GM12878 (cell line): Measurements from ENCODE around the gene SLC2A5. TPM values are rescaled to one million over a fixed set of nuclear protein-coding genes. Genes with fewer than 3 reads are reported as not detected.

Source experiments
- ATAC-seq: fragments of 200-7000 bp; cut with Tn5 transposase; 3 replicates; pipeline ENCODE4 v1.9.1; 2020; ENCODE audit warnings: mild to moderate bottlenecking, moderate library complexity
- BruUV-seq: library from RNA; stranded (reverse); fragments of 400-500 nt; replicated peaks from 2 replicates; lab custom pipeline; 2021; lab: Mats Ljungman, UMichigan
- CTCF ChIA-PET: fragments of 300-600 bp; sonication (Branson Sonifier 250); formaldehyde crosslinking; extraction: SDS; loops from one replicate; lab custom pipeline; 2021; ENCODE audit warnings: inconsistent platforms; lab: Yijun Ruan, JAX
- POLR2A ChIA-PET: fragments of 350-600 bp; formaldehyde crosslinking; extraction: SDS; loops from one replicate; lab custom pipeline; 2021; ENCODE audit warnings: inconsistent platforms; lab: Charles Lee
- RAD21 ChIA-PET: fragments of 300-600 bp; sonication (Branson Sonifier 250); formaldehyde crosslinking; loops from one replicate; lab custom pipeline; 2023; ENCODE audit warnings: antibody characterized with exemption; ENCODE audit not compliant: unreplicated experiment; lab: Charles Lee
- SMC1A ChIA-PET: fragments of 300-600 bp; sonication (Branson Sonifier 250); formaldehyde crosslinking; loops from one replicate; lab custom pipeline; 2023; ENCODE audit not compliant: unreplicated experiment, uncharacterized antibody; lab: Charles Lee
- DNase-seq: peaks from one replicate; pipeline ENCODE4 v3.0.0-alpha.2; 2011; ENCODE audit warnings: low read depth, low spot score
- FAIRE-seq: peaks from 3 replicates; lab custom pipeline; 2011; peaks lifted over from hg19 to GRCh38; lab: Jason Lieb, UNC
- H2AFZ ChIP-seq: 2 replicates; pipeline ENCODE4 v1.6.0; 2011; ENCODE audit warnings: low read depth, low read length, control low read depth; ENCODE audit not compliant: control insufficient read depth
- H3K27ac ChIP-seq: 2 replicates; pipeline ENCODE4 v1.5.1; 2011; ENCODE audit warnings: control low read depth; ENCODE audit not compliant: control insufficient read depth, insufficient read depth
- H3K27me3 ChIP-seq, 2 experiments: replicated peaks in 1 of 2; 2 replicates each; pipeline versions ENCODE4 v1.6.0 to v1.6.1; 2011; ENCODE audit warnings: low read length in 1 of 2; ENCODE audit not compliant: control insufficient read depth in 2 of 2, insufficient read depth in 2 of 2
- H3K36me3 ChIP-seq, 2 experiments: 2 replicates each; pipeline ENCODE4 v1.5.1; 2011; ENCODE audit warnings: low read length in 1 of 2; ENCODE audit not compliant: control insufficient read depth in 2 of 2, insufficient read depth in 2 of 2
- H3K4me1 ChIP-seq: 2 replicates; pipeline ENCODE4 v1.6.1; 2011; ENCODE audit warnings: mild to moderate bottlenecking, low read length, moderate library complexity, mixed read lengths; ENCODE audit not compliant: control insufficient read depth, insufficient read depth
- H3K4me2 ChIP-seq: 2 replicates; pipeline ENCODE4 v1.6.0; 2011; ENCODE audit warnings: control low read depth; ENCODE audit not compliant: control insufficient read depth, insufficient read depth
- H3K4me3 ChIP-seq: fragments of 200-600 bp; sonication (generic); 2 replicates; pipeline ENCODE4 v1.5.1; 2016
- H3K79me2 ChIP-seq: 2 replicates; pipeline ENCODE4 v1.6.0; 2011; ENCODE audit warnings: low read length; ENCODE audit not compliant: control insufficient read depth, insufficient read depth
- H3K9ac ChIP-seq: 2 replicates; pipeline ENCODE4 v1.8.0; 2011; ENCODE audit warnings: low read length, control low read depth, mixed read lengths; ENCODE audit not compliant: control insufficient read depth, insufficient read depth
- H3K9me3 ChIP-seq: replicated peaks from 3 replicates; pipeline ENCODE4 v1.5.1; 2011; ENCODE audit warnings: mild to moderate bottlenecking, low read length; ENCODE audit not compliant: control insufficient read depth, insufficient read depth
- H4K20me1 ChIP-seq: 2 replicates; pipeline ENCODE4 v1.6.0; 2011; ENCODE audit not compliant: control insufficient read depth, insufficient read depth
- POLR2A ChIP-seq: IDR thresholded peaks from 2 replicates; pipeline ENCODE4 v1.6.1; 2011; ENCODE audit warnings: low read depth, mild to moderate bottlenecking, low read length
- WGBS: methylation state at CpG from one replicate; pipeline ENCODE4 v1.1.6; 2016; ENCODE audit warnings: low lambda C conversion rate; ENCODE audit not compliant: insufficient replicate concordance, insufficient coverage; ENCODE audit errors: missing lambda C conversion rate; 5-methylcytosine and 5-hydroxymethylcytosine counted together
- in situ Hi-C: fragments of 300-500 bp; cut with MboI; formaldehyde crosslinking; loops from 9 replicates; pipeline ENCODE4 v1.14.3; 2018; ENCODE audit warnings: mixed read lengths
- intact Hi-C: fragments of 100-400 bp; cut with micrococcal nuclease; formaldehyde crosslinking; loops from one replicate; pipeline ENCODE4 v1.14.2; 2022; ENCODE audit not compliant: unreplicated experiment
- polyA plus RNA-seq, 11 experiments: library from polyadenylated mRNA; depleted of rRNA in 4 of 11; unstranded in 6 of 11; stranded (reverse) in 5 of 11; fragments of >200 nt; fragmentation: Nextera tagmentation in 4 of 11; fragmentation: Illumina TruSeq in 1 of 11; extraction: Ambion mirVana in 4 of 11; extraction: Trizol in 1 of 11; gene quantifications; 1 replicate in 1 of 11; 2 replicates in 10 of 11; pipeline versions ENCODE4 v1.2.1 to v1.2.3, GENCODE V29; 2011 to 2016; ENCODE audit warnings: inconsistent platforms in 2 of 11, missing spikeins in 2 of 11, low read depth in 1 of 11
- total RNA-seq, 4 experiments: library from RNA; depleted of rRNA in 3 of 4; stranded (reverse); fragments of >200 nt in 3 of 4; fragmentation: Illumina TruSeq in 1 of 4; extraction: Trizol in 1 of 4; gene quantifications; 2 replicates each; pipeline versions ENCODE4 v1.2.1 to v1.2.3, GENCODE V29; 2013 to 2021
- TF ChIP-seq, protein P1 (sequence below): IDR thresholded peaks from 2 replicates; pipeline ENCODE4 v1.6.1; 2012; ENCODE audit warnings: improper control_type of control experiment, low read depth, low read length; ENCODE audit not compliant: insufficient replicate concordance
- TF ChIP-seq, protein P2 (sequence below): IDR thresholded peaks from 2 replicates; pipeline ENCODE4 v1.6.1; 2011; ENCODE audit warnings: mild to moderate bottlenecking, low read depth, low read length, moderate library complexity; ENCODE audit not compliant: insufficient replicate concordance
- TF ChIP-seq, protein P3 (sequence below): IDR thresholded peaks from 2 replicates; pipeline ENCODE4 v1.6.1; 2011; ENCODE audit warnings: borderline replicate concordance, low read depth, mild to moderate bottlenecking, moderate library complexity, mixed read lengths, low read length; ENCODE audit not compliant: insufficient read depth; ENCODE audit errors: extremely low read length
- TF ChIP-seq, protein P4 (sequence below): fragments of 450-650 bp; IDR thresholded peaks from 2 replicates; pipeline ENCODE4 v1.6.1; 2018; ENCODE audit warnings: mild to moderate bottlenecking, low read depth, moderate library complexity; ENCODE audit not compliant: partially characterized antibody

SLC2A5 gene
- total and polyA plus RNA-seq, 10 of the 15 experiments (the other 5 are each of a cell fraction or from before 2014, with no cell fraction given) = 4.5 to 76.6 (median 23.9) TPM

DNA sequence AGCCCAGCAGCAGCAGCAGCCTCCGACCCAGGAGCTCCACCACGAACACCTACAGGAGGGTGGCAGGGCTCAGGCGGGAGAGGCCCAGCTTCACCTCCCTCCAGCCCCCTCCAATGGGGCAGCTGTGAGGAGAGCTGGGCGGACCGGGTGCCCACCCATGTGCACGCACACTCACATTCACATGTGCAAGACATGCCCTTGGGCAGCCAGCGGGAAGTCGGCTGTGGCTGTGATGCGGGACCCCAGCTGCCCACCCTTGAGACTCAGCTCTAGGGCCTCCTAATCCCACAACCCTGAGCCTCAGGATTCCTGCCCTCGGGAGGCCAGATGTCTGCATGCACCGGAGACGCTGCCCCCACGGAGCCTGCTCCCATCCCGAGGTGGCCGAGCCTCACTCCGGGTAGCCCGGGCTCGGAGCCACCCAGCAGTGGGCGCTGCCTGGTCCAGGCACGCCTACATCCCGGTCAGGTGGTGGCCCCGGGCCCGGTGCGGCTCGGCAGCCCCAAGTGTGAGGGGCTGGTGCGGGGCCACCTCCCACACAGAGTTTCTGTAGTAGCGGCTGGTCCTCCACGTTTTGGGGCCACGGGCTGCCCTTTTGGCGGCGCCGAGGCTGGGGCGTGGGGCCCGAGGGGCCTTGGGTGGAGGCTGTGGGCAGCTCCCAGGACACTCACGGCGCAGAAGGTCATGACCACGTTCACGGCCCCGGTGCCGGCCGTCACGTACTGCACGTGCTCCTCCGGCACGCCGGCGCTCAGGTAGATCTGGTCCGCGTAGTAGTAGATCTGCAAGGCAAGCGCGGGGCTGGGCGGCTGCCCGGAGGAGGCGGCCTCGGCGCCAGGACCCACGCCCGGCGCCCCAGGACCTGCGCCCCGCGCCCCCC, 30.3 kb downstream of the SLC2A5 start:
- CTCF ChIA-PET = interaction anchor here (1.0 to 1.4 kb wide), 2 partner anchors 24 to 62 kb away, joined by 3 to 6 read pairs; no protein-coding TSS in a partner anchor
- Histone ChIP-seq H3K9me3 (peaks cover 12% of the 10 kb centered on the region), H3K27me3 (no peaks in the 10 kb centered on the region), H3K9ac (no peak overlapping the region), H3K36me3 (peaks cover 20 to 28% of the 10 kb centered on the region in 2 experiments; a peak in 3 of 4 replicates), H3K27ac (no peak overlapping the region), H2AFZ (no peak overlapping the region), H3K4me3 (no peak overlapping the region), H4K20me1 (no peaks in the 10 kb centered on the region), H3K4me1 (peaks cover 23% of the 10 kb centered on the region), H3K4me2 (no peak overlapping the region), H3K79me2 (no peaks in the 10 kb centered on the region)
- SMC1A ChIA-PET = interaction anchor here (1.4 to 2.2 kb wide), 3 partner anchors 23 to 63 kb away, joined by 5 to 7 read pairs (median 6); no protein-coding TSS in a partner anchor
- POLR2A ChIA-PET = interaction anchor here (0.9 kb wide), 1 partner anchor 40 kb away, joined by 3 read pairs; no protein-coding TSS in a partner anchor
- TF ChIP-seq, protein P1, sequence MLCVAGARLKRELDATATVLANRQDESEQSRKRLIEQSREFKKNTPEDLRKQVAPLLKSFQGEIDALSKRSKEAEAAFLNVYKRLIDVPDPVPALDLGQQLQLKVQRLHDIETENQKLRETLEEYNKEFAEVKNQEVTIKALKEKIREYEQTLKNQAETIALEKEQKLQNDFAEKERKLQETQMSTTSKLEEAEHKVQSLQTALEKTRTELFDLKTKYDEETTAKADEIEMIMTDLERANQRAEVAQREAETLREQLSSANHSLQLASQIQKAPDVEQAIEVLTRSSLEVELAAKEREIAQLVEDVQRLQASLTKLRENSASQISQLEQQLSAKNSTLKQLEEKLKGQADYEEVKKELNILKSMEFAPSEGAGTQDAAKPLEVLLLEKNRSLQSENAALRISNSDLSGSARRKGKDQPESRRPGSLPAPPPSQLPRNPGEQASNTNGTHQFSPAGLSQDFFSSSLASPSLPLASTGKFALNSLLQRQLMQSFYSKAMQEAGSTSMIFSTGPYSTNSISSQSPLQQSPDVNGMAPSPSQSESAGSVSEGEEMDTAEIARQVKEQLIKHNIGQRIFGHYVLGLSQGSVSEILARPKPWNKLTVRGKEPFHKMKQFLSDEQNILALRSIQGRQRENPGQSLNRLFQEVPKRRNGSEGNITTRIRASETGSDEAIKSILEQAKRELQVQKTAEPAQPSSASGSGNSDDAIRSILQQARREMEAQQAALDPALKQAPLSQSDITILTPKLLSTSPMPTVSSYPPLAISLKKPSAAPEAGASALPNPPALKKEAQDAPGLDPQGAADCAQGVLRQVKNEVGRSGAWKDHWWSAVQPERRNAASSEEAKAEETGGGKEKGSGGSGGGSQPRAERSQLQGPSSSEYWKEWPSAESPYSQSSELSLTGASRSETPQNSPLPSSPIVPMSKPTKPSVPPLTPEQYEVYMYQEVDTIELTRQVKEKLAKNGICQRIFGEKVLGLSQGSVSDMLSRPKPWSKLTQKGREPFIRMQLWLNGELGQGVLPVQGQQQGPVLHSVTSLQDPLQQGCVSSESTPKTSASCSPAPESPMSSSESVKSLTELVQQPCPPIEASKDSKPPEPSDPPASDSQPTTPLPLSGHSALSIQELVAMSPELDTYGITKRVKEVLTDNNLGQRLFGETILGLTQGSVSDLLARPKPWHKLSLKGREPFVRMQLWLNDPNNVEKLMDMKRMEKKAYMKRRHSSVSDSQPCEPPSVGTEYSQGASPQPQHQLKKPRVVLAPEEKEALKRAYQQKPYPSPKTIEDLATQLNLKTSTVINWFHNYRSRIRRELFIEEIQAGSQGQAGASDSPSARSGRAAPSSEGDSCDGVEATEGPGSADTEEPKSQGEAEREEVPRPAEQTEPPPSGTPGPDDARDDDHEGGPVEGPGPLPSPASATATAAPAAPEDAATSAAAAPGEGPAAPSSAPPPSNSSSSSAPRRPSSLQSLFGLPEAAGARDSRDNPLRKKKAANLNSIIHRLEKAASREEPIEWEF = no peak
- TF ChIP-seq, protein P2, sequence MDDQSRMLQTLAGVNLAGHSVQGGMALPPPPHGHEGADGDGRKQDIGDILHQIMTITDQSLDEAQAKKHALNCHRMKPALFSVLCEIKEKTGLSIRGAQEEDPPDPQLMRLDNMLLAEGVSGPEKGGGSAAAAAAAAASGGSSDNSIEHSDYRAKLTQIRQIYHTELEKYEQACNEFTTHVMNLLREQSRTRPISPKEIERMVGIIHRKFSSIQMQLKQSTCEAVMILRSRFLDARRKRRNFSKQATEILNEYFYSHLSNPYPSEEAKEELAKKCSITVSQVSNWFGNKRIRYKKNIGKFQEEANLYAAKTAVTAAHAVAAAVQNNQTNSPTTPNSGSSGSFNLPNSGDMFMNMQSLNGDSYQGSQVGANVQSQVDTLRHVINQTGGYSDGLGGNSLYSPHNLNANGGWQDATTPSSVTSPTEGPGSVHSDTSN = no peak
- peak; percentile 44 for TF ChIP-seq POLR2A
- TF ChIP-seq, protein P3, sequence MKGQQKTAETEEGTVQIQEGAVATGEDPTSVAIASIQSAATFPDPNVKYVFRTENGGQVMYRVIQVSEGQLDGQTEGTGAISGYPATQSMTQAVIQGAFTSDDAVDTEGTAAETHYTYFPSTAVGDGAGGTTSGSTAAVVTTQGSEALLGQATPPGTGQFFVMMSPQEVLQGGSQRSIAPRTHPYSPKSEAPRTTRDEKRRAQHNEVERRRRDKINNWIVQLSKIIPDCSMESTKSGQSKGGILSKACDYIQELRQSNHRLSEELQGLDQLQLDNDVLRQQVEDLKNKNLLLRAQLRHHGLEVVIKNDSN = no peak
- TF ChIP-seq, protein P4, sequence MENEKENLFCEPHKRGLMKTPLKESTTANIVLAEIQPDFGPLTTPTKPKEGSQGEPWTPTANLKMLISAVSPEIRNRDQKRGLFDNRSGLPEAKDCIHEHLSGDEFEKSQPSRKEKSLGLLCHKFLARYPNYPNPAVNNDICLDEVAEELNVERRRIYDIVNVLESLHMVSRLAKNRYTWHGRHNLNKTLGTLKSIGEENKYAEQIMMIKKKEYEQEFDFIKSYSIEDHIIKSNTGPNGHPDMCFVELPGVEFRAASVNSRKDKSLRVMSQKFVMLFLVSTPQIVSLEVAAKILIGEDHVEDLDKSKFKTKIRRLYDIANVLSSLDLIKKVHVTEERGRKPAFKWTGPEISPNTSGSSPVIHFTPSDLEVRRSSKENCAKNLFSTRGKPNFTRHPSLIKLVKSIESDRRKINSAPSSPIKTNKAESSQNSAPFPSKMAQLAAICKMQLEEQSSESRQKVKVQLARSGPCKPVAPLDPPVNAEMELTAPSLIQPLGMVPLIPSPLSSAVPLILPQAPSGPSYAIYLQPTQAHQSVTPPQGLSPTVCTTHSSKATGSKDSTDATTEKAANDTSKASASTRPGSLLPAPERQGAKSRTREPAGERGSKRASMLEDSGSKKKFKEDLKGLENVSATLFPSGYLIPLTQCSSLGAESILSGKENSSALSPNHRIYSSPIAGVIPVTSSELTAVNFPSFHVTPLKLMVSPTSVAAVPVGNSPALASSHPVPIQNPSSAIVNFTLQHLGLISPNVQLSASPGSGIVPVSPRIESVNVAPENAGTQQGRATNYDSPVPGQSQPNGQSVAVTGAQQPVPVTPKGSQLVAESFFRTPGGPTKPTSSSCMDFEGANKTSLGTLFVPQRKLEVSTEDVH = no peak
- 93% methylated on average over 36 of the region's 62 CpGs for WGBS
- no peak for FAIRE-seq
- intact Hi-C loops (no loop called here), in situ Hi-C loops (no loop called here)
- no TSS peak for BruUV-seq
- ATAC-seq = no peak
- RAD21 ChIA-PET = interaction anchor here (0.7 kb wide), 1 partner anchor 63 kb away, joined by 3 read pairs; no protein-coding TSS in a partner anchor
- no peak for DNase-seq
